Mesenchymal stem cell (in vitro differentiated cells and primary cell): ENCODE results near the gene SAMD13. TPM values are rescaled to one million over a fixed set of nuclear protein-coding genes. Genes with fewer than 3 reads are reported as not detected.

ENCODE experiments used
- DNase-seq: peaks from one replicate; pipeline ENCODE4 v3.0.0-alpha.2; 2013
- H2AFZ ChIP-seq: one replicate; pipeline ENCODE4 v1.6.1; 2013; ENCODE audit warnings: low read depth, mild to moderate bottlenecking, control low read depth, inconsistent platforms, low read length, moderate library complexity
- H2AK5ac ChIP-seq: 2 replicates; pipeline ENCODE4 v1.6.1; 2013; ENCODE audit warnings: low read length, moderate library complexity, mild to moderate bottlenecking, inconsistent platforms; ENCODE audit not compliant: severe bottlenecking
- H2BK120ac ChIP-seq: one replicate; pipeline ENCODE4 v1.6.1; 2013; ENCODE audit warnings: low read depth, mild to moderate bottlenecking, inconsistent platforms, low read length, moderate library complexity
- H2BK12ac ChIP-seq, 2 experiments: one replicate each; pipeline ENCODE4 v1.6.1; 2013; ENCODE audit warnings: inconsistent platforms in 2 of 2, low read length in 2 of 2, mild to moderate bottlenecking in 2 of 2, moderate library complexity in 2 of 2, control low read depth in 1 of 2
- H2BK15ac ChIP-seq: one replicate; pipeline ENCODE4 v1.6.1; 2013; ENCODE audit warnings: mild to moderate bottlenecking, low read depth, inconsistent platforms; ENCODE audit not compliant: poor library complexity, severe bottlenecking
- H2BK5ac ChIP-seq: 2 replicates; pipeline ENCODE4 v1.6.1; 2013; ENCODE audit warnings: low read depth, mild to moderate bottlenecking, low read length, control low read depth, inconsistent platforms; ENCODE audit not compliant: poor library complexity, severe bottlenecking
- H3K14ac ChIP-seq, 2 experiments: one replicate each; pipeline ENCODE4 v1.6.1; 2013; ENCODE audit warnings: inconsistent platforms in 2 of 2, low read length in 2 of 2, control low read depth in 1 of 2, mild to moderate bottlenecking in 1 of 2, moderate library complexity in 1 of 2
- H3K18ac ChIP-seq, 2 experiments: one replicate each; pipeline ENCODE4 v1.6.1; 2013; ENCODE audit warnings: inconsistent platforms in 2 of 2, low read length in 2 of 2, control low read depth in 1 of 2, low read depth in 1 of 2, mild to moderate bottlenecking in 1 of 2
- H3K23ac ChIP-seq, 2 experiments: one replicate each; pipeline ENCODE4 v1.6.1; 2013; ENCODE audit warnings: inconsistent platforms in 2 of 2, low read length in 2 of 2, mild to moderate bottlenecking in 2 of 2, moderate library complexity in 2 of 2, control low read depth in 1 of 2
- H3K27ac ChIP-seq: 2 replicates; pipeline ENCODE4 v1.5.1; 2013; ENCODE audit warnings: mild to moderate bottlenecking, moderate library complexity, low read length, control low read depth, inconsistent platforms; ENCODE audit not compliant: poor library complexity, severe bottlenecking
- H3K27me3 ChIP-seq, 2 experiments: 2 replicates each; pipeline versions ENCODE4 v1.6.1 to v1.7.0; 2013; ENCODE audit warnings: low read length in 2 of 2, mild to moderate bottlenecking in 2 of 2, moderate library complexity in 2 of 2, control low read depth in 1 of 2, inconsistent platforms in 1 of 2; ENCODE audit not compliant: control insufficient read depth in 1 of 2, insufficient read depth in 1 of 2
- H3K36me3 ChIP-seq, 2 experiments: 2 replicates each; pipeline versions ENCODE4 v1.6.1 to v1.7.0; 2013; ENCODE audit warnings: low read length in 2 of 2, control low read depth in 1 of 2, inconsistent platforms in 1 of 2, low read depth in 1 of 2, mild to moderate bottlenecking in 1 of 2; ENCODE audit not compliant: insufficient read depth in 2 of 2, control insufficient read depth in 1 of 2
- H3K4ac ChIP-seq, 2 experiments: one replicate each; pipeline ENCODE4 v1.6.1; 2013; ENCODE audit warnings: inconsistent platforms in 2 of 2, low read length in 2 of 2, mild to moderate bottlenecking in 2 of 2, moderate library complexity in 2 of 2, control low read depth in 1 of 2, low read depth in 1 of 2
- H3K4me1 ChIP-seq: 2 replicates; pipeline ENCODE4 v1.6.1; 2013; ENCODE audit warnings: low read depth, low read length, control low read depth; ENCODE audit not compliant: control insufficient read depth, insufficient read depth
- H3K4me2 ChIP-seq: 2 replicates; pipeline ENCODE4 v1.6.1; 2013; ENCODE audit warnings: low read length, mild to moderate bottlenecking, inconsistent platforms; ENCODE audit not compliant: poor library complexity, severe bottlenecking
- H3K4me3 ChIP-seq, 2 experiments: 2 replicates each; pipeline versions ENCODE4 v1.5.1 to v1.7.0; 2013; ENCODE audit warnings: low read length in 2 of 2, mild to moderate bottlenecking in 2 of 2, control low read depth in 1 of 2, low read depth in 1 of 2; ENCODE audit not compliant: insufficient read depth in 1 of 2
- H3K79me1 ChIP-seq: replicated peaks from 2 replicates; pipeline ENCODE4 v1.6.1; 2013; ENCODE audit warnings: mild to moderate bottlenecking, control low read depth, low read length, inconsistent platforms; ENCODE audit not compliant: poor library complexity, severe bottlenecking
- H3K9ac ChIP-seq: 2 replicates; pipeline ENCODE4 v1.7.0; 2013; ENCODE audit warnings: mild to moderate bottlenecking, low read length, moderate library complexity
- H3K9me3 ChIP-seq: 2 replicates; pipeline ENCODE4 v1.7.0; 2013; ENCODE audit warnings: mild to moderate bottlenecking, low read length; ENCODE audit not compliant: control insufficient read depth
- H4K8ac ChIP-seq: one replicate; pipeline ENCODE4 v1.6.1; 2013; ENCODE audit warnings: inconsistent platforms, mild to moderate bottlenecking, low read length, moderate library complexity
- H4K91ac ChIP-seq: one replicate; pipeline ENCODE4 v1.6.1; 2013; ENCODE audit warnings: mild to moderate bottlenecking, low read length, inconsistent platforms
- WGBS: methylation state at CpG from one replicate; pipeline ENCODE4 v1.1.7; 2013; ENCODE audit warnings: mixed read lengths; 5-methylcytosine and 5-hydroxymethylcytosine counted together
- polyA plus RNA-seq, 2 experiments: library from polyadenylated mRNA; stranded (reverse); fragments of 200-250 nt; gene quantifications; one replicate each; pipeline ENCODE4 v1.2.3, GENCODE V29; 2013

The SAMD13 gene, protein sequence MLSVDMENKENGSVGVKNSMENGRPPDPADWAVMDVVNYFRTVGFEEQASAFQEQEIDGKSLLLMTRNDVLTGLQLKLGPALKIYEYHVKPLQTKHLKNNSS
- polyA plus RNA-seq (2013, experiment 1 of 2), result 0.59 TPM
- 0.48 TPM for polyA plus RNA-seq (2013, experiment 2 of 2)

GRCh38 chr1:84301004-84301784 lies at the start of gene SAMD13:
Gene SAMD13, plus strand, starts transcription at chr1:84301708. Its CDS starts 1,527 bp downstream, at chr1:84303235.
- no peak within 1 kb of the TSS for H3K14ac ChIP-seq
- no peak within 1 kb of the TSS for H2BK15ac ChIP-seq
- peak; percentile 66 for DNase-seq
- H3K9me3 ChIP-seq, result peaks cover under 1% of the 10 kb centered on the region
- H3K27ac ChIP-seq, result peak within 1 kb of the TSS; percentile 57
- no peak within 1 kb of the TSS for H2BK12ac ChIP-seq
- H3K36me3 ChIP-seq, result no peaks in the 10 kb centered on the region
- peak within 1 kb of the TSS; percentile 61 for H2BK120ac ChIP-seq
- no peak within 1 kb of the TSS for H4K91ac ChIP-seq
- H3K27me3 ChIP-seq, result no peaks in the 10 kb centered on the region
- H3K79me1 ChIP-seq, result no peaks in the 10 kb centered on the region
- peak within 1 kb of the TSS; percentile 68 for H3K9ac ChIP-seq
- peak within 1 kb of the TSS; percentile 69 for H4K8ac ChIP-seq
- H3K4me2 ChIP-seq, result peak within 1 kb of the TSS; percentile 65
- H3K4ac ChIP-seq, result no peak within 1 kb of the TSS
- H2AFZ ChIP-seq, result peak within 1 kb of the TSS; percentile 76
- H2BK5ac ChIP-seq, result no peak within 1 kb of the TSS
- peak within 1 kb of the TSS in 1 of 2 experiments; percentile 73 for H3K4me3 ChIP-seq
- H3K23ac ChIP-seq, result no peak within 1 kb of the TSS
- WGBS, result 79% methylated on average over 4 of the region's 5 CpGs
- H3K18ac ChIP-seq, result peak within 1 kb of the TSS in 1 of 2 experiments; percentile 86
- no peak within 1 kb of the TSS for H2AK5ac ChIP-seq
- H3K4me1 ChIP-seq, result peaks cover 4% of the 10 kb centered on the region

- peak overlapping the region in 1 of 2 experiments; percentile 6 for H3K18ac ChIP-seq
- H3K4me3 ChIP-seq, result no peak overlapping the region
- no peak overlapping the region for H3K14ac ChIP-seq
- no peak overlapping the region for H4K8ac ChIP-seq
- H4K91ac ChIP-seq, result no peak overlapping the region
- H3K23ac ChIP-seq, result no peak overlapping the region
- H2BK120ac ChIP-seq, result no peak overlapping the region
- no peaks in the 10 kb centered on the region for H3K79me1 ChIP-seq
- no peak overlapping the region for H2AFZ ChIP-seq
- H3K4me2 ChIP-seq, result no peak overlapping the region
- DNase-seq, result peak; percentile 52
- WGBS, result 52% methylated on average over 2 of the region's 2 CpGs
- H3K27ac ChIP-seq, result no peak overlapping the region
- no peak overlapping the region for H3K4ac ChIP-seq
- H3K4me1 ChIP-seq, result peaks cover 5% of the 10 kb centered on the region
- no peaks in the 10 kb centered on the region for H3K36me3 ChIP-seq
- peak overlapping the region in 1 of 2 experiments; percentile 78 for H2BK12ac ChIP-seq
- no peak overlapping the region for H2BK5ac ChIP-seq
- no peak overlapping the region for H3K9ac ChIP-seq
- H3K27me3 ChIP-seq, result no peaks in the 10 kb centered on the region
- H2BK15ac ChIP-seq, result no peak overlapping the region
- H3K9me3 ChIP-seq, result peaks cover 11% of the 10 kb centered on the region
- peak overlapping the region; percentile 4 for H2AK5ac ChIP-seq
Measured at GRCh38 chr1:84253036-84253435, 48.5 kb upstream of the SAMD13 start.

DNA sequence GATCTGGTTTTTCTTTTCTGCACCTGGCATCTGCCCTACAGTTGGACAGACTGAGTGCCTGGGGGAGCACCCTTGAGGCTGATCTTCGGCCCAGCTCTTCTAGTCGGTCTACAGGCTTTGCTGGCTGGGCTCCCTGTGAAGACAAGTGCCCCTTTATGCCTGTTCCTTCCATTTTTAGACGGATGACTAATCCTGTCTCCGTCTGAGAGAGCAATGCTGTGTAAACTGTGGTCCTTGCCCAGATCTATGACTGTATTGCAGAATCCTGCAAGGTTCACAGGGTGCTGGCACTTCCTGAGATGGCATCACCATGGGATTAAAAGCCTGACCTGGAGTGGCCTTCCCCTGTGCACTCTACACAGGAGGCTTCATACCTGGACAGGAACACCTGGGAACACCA lies 47.6 kb upstream of the SAMD13 start:
- peak; percentile 96 for DNase-seq
- H3K9ac ChIP-seq, result no peak overlapping the region
- no peaks in the 10 kb centered on the region for H3K36me3 ChIP-seq
- H2AK5ac ChIP-seq, result no peak overlapping the region
- H3K27ac ChIP-seq, result peak overlapping the region; percentile 64
- 4% methylated on average over 4 of the region's 4 CpGs for WGBS
- no peak overlapping the region for H4K91ac ChIP-seq
- no peak overlapping the region for H2BK12ac ChIP-seq
- H3K4me1 ChIP-seq, result peaks cover 5% of the 10 kb centered on the region
- no peak overlapping the region for H3K4ac ChIP-seq
- peak overlapping the region; percentile 40 for H2BK15ac ChIP-seq
- H3K27me3 ChIP-seq, result peaks cover 0 to 2% of the 10 kb centered on the region in 2 experiments
- no peak overlapping the region for H3K4me3 ChIP-seq
- H2BK5ac ChIP-seq, result no peak overlapping the region
- no peak overlapping the region for H2AFZ ChIP-seq
- no peak overlapping the region for H4K8ac ChIP-seq
- H3K14ac ChIP-seq, result no peak overlapping the region
- no peaks in the 10 kb centered on the region for H3K79me1 ChIP-seq
- no peak overlapping the region for H3K4me2 ChIP-seq
- H3K23ac ChIP-seq, result no peak overlapping the region
- H2BK120ac ChIP-seq, result no peak overlapping the region
- H3K18ac ChIP-seq, result no peak overlapping the region
- peaks cover 11% of the 10 kb centered on the region for H3K9me3 ChIP-seq

DNA sequence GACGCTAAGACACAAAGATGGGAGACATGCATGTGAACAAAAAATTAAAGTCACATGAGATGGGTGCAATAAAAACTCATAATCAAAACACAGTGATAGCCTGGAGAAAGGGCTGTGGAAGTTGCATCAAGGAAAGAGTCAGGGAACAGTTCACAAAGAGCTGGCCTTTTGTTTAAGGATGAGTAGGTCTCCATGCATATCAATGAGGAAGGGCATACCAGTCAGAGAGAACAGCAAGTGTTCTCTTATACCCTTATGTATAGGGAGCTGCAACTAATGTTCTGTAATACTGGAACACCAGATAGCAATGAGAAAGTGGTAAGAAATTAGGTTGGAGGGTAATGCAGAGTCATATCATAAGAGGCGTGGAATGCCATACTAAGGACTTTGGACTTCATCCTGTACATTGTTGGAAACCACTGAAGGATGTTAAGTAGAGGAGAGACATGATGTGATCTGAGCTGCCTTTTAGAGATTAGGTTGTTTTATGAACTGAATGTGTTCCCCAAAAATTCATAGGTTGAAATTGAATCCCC lies 46.7 kb upstream of the SAMD13 start:
- no peak overlapping the region for H3K4me3 ChIP-seq
- H3K18ac ChIP-seq, result no peak overlapping the region
- WGBS, result 98% methylated on average over 2 of the region's 2 CpGs
- no peak overlapping the region for H4K91ac ChIP-seq
- no peak overlapping the region for H3K27ac ChIP-seq
- no peaks in the 10 kb centered on the region for H3K79me1 ChIP-seq
- H2AFZ ChIP-seq, result no peak overlapping the region
- no peaks in the 10 kb centered on the region for H3K36me3 ChIP-seq
- H3K27me3 ChIP-seq, result peaks cover 0 to 8% of the 10 kb centered on the region in 2 experiments
- H2BK120ac ChIP-seq, result no peak overlapping the region
- H3K23ac ChIP-seq, result no peak overlapping the region
- no peak overlapping the region for H4K8ac ChIP-seq
- H3K4me1 ChIP-seq, result peaks cover 5% of the 10 kb centered on the region
- no peak overlapping the region for H3K4me2 ChIP-seq
- no peak overlapping the region for H3K14ac ChIP-seq
- H3K4ac ChIP-seq, result no peak overlapping the region
- H2BK15ac ChIP-seq, result no peak overlapping the region
- peak overlapping the region; percentile 16 to 38 for H2BK12ac ChIP-seq
- no peak overlapping the region for H2BK5ac ChIP-seq
- H2AK5ac ChIP-seq, result peak overlapping the region; percentile 26
- no peak overlapping the region for H3K9ac ChIP-seq
- no peak for DNase-seq
- peaks cover 11% of the 10 kb centered on the region for H3K9me3 ChIP-seq
